ENCODE results near the gene C17orf75. TPM values are rescaled to one million over a fixed set of nuclear protein-coding genes. Genes with fewer than 3 reads are reported as not detected.
"Not testable (repeated sequence)": the region's sequence is repeated elsewhere in the genome, so short reads cannot be mapped to it uniquely, and the experiment has no call there.

C17orf75 gene
- total and polyA plus RNA-seq, 8 donors, result 7.5 to 48.0 (median 14.8) TPM

GRCh38 chr17:32356378-32356743 is 14.4 kb upstream of the C17orf75 start:
- intact Hi-C loops (cut with DNase I; ENCODE audit: low total_unique reads), result no loop called here
- Histone ChIP-seq H3K4me3 (peak overlapping the region in 1 of 4 donors; percentile 63), H3K27ac (no peak overlapping the region), H3K9me3 (no peaks in the 10 kb centered on the region), H3K27me3 (no peaks in the 10 kb centered on the region), H3K4me1 (peaks cover 43 to 92% (median 70%) of the 10 kb centered on the region in 4 donors), H3K36me3 (peaks cover 39 to 94% (median 92%) of the 10 kb centered on the region in 4 donors)
- WGBS, 5 donors, result 88 to 92% (median 90%) methylated on average over 3 of the region's 3 CpGs
- no peak for DNase-seq
- TF ChIP-seq CTCF (IDR thresholded peaks at IDR 0.05), result no peak
- no peak for TF ChIP-seq POLR2A (IDR thresholded peaks at IDR 0.05)

- H3K36me3 ChIP-seq, result peaks cover 35 to 89% (median 87%) of the 10 kb centered on the region in 4 donors
- TF ChIP-seq CTCF (IDR thresholded peaks at IDR 0.05), result no peak
- H3K27me3 ChIP-seq, result no peaks in the 10 kb centered on the region
- H3K4me3 ChIP-seq, result peak overlapping the region in 2 of 4 donors; percentile 5 to 63
- no peak for DNase-seq
- WGBS, 5 donors, result 36 to 46% (median 44%) methylated on average over 6 of the region's 6 CpGs
- no peaks in the 10 kb centered on the region for H3K9me3 ChIP-seq
- peak overlapping the region in 1 of 5 donors; percentile 6 for H3K27ac ChIP-seq
- H3K4me1 ChIP-seq, result peaks cover 43 to 87% (median 70%) of the 10 kb centered on the region in 4 donors
- intact Hi-C loops (cut with DNase I; ENCODE audit: low total_unique reads), result no loop called here
Observed at GRCh38 chr17:32355649-32356377, 13.8 kb upstream of the C17orf75 start.

- Histone ChIP-seq H3K36me3 (peaks cover 5 to 58% (median 56%) of the 10 kb centered on the region in 4 donors), H3K4me1 (peaks cover 43 to 77% (median 71%) of the 10 kb centered on the region in 4 donors), H3K4me3 (peak overlapping the region; percentile 63 to 89 (median 78))
- DNase-seq; H3K27me3 ChIP-seq; H3K27ac ChIP-seq; intact Hi-C loops (cut with DNase I; ENCODE audit: low total_unique reads); H3K9me3 ChIP-seq: not testable (repeated sequence)
- 86 to 91% (median 90%) methylated on average over 9 of the region's 9 CpGs for WGBS, 5 donors
Observed at GRCh38 chr17:32352734-32353133, 10.8 kb upstream of the C17orf75 start.

- intact Hi-C loops (cut with DNase I; ENCODE audit: low total_unique reads), result no loop called here
- TF ChIP-seq POLR2A (IDR thresholded peaks at IDR 0.05) (no peak), EP300 (IDR thresholded peaks at IDR 0.05) (no peak), CTCF (IDR thresholded peaks at IDR 0.05) (no peak), POLR2AphosphoS5 (IDR thresholded peaks at IDR 0.05) (no peak)
- H3K9me3 ChIP-seq, result no peaks in the 10 kb centered on the region
- peaks cover 5 to 39% (median 38%) of the 10 kb centered on the region in 4 donors for H3K36me3 ChIP-seq
- H3K4me3 ChIP-seq, result peak overlapping the region; percentile 63 to 89 (median 78)
- no peaks in the 10 kb centered on the region for H3K27me3 ChIP-seq
- peaks cover 43 to 59% (median 53%) of the 10 kb centered on the region in 4 donors for H3K4me1 ChIP-seq
- peak; percentile 47 to 87 for DNase-seq
- 0 to 1% (median 0%) methylated on average over 20 of the region's 20 CpGs for WGBS, 5 donors
- peak overlapping the region; percentile 87 to 99 (median 96) for H3K27ac ChIP-seq
Observed at GRCh38 chr17:32350666-32351418, 8.9 kb upstream of the C17orf75 start.
